B cell (primary cell): Measurements from ENCODE around the gene MAPK4. TPM values are rescaled to one million over a fixed set of nuclear protein-coding genes. Genes with fewer than 3 reads are reported as not detected.

Experiments used
- ATAC-seq: fragments of 200-7000 bp; cut with Tn5 transposase; one replicate; pipeline ENCODE4 v1.10.0; 2021; ENCODE audit warnings: low read depth, mild to moderate bottlenecking, moderate number of reproducible peaks, moderate library complexity
- CTCF ChIA-PET: fragments of 350-600 bp; sonication (Branson Sonifier 250); formaldehyde crosslinking; loops from one replicate; lab custom pipeline; 2021; ENCODE audit warnings: antibody characterized with exemption, inconsistent platforms; lab: Charles Lee
- POLR2A ChIA-PET: fragments of 350-600 bp; sonication (Branson Sonifier 250); formaldehyde crosslinking; loops from one replicate; lab custom pipeline; 2021; ENCODE audit warnings: antibody characterized with exemption; lab: Charles Lee
- DNase-seq: peaks from one replicate; pipeline ENCODE4 v3.0.0; 2013
- H2AFZ ChIP-seq: 2 replicates; pipeline ENCODE4 v1.6.1; 2012; ENCODE audit warnings: mild to moderate bottlenecking, low read depth, low read length; ENCODE audit not compliant: insufficient read depth, poor library complexity, severe bottlenecking
- H3K27ac ChIP-seq, 2 donors: 1 replicate in 1 of 2; 2 replicates in 1 of 2; pipeline ENCODE4 v1.5.1; 2012 to 2013; ENCODE audit warnings: low read length in 2 of 2, mild to moderate bottlenecking in 2 of 2, moderate library complexity in 1 of 2
- H3K27me3 ChIP-seq, 4 experiments: fragments of 200-600 bp in 1 of 4; sonication (generic) in 1 of 4; replicated peaks in 1 of 4; 1 replicate in 2 of 4; 2 replicates in 2 of 4; pipeline versions ENCODE4 v1.6.1 to v1.7.0; 2013 to 2016; ENCODE audit warnings: low read length in 3 of 4, mild to moderate bottlenecking in 2 of 4, mixed read lengths in 1 of 4, moderate library complexity in 1 of 4; ENCODE audit not compliant: insufficient read depth in 4 of 4, control insufficient read depth in 3 of 4; ENCODE audit errors: control extremely low read depth in 1 of 4
- H3K36me3 ChIP-seq, 2 experiments: replicated peaks in 1 of 2; 1 replicate in 1 of 2; 2 replicates in 1 of 2; pipeline versions ENCODE4 v1.6.1 to v1.7.1; 2013; ENCODE audit warnings: low read length in 1 of 2; ENCODE audit not compliant: insufficient read depth in 2 of 2, control insufficient read depth in 1 of 2; ENCODE audit errors: control extremely low read depth in 1 of 2, extremely low read depth in 1 of 2
- H3K4me1 ChIP-seq, 2 donors: fragments of 200-600 bp in 1 of 2; sonication (generic) in 1 of 2; 1 replicate in 1 of 2; 2 replicates in 1 of 2; pipeline versions ENCODE4 v1.5.1 to v1.6.1; 2013 to 2017; ENCODE audit warnings: low read length in 2 of 2; ENCODE audit not compliant: control insufficient read depth in 2 of 2, insufficient read depth in 2 of 2
- H3K4me2 ChIP-seq: replicated peaks from 2 replicates; pipeline ENCODE3; 2012; ENCODE audit warnings: mild to moderate bottlenecking, low read depth, low read length; ENCODE audit not compliant: poor library complexity, severe bottlenecking
- H3K4me3 ChIP-seq, 5 experiments: fragments of 200-600 bp in 1 of 5; sonication (generic) in 1 of 5; 1 replicate in 3 of 5; 2 replicates in 2 of 5; pipeline versions ENCODE4 v1.5.1 to v1.7.0; 2011 to 2016; ENCODE audit warnings: low read length in 4 of 5, mild to moderate bottlenecking in 4 of 5, low read depth in 2 of 5, control low read depth in 1 of 5, moderate library complexity in 1 of 5; ENCODE audit not compliant: insufficient read depth in 1 of 5; ENCODE audit errors: control extremely low read depth in 1 of 5, extremely low read depth in 1 of 5
- H3K79me2 ChIP-seq: fragments of 200-600 bp; sonication (generic); one replicate; pipeline ENCODE4 v1.6.0; 2016; ENCODE audit warnings: low read length; ENCODE audit not compliant: control insufficient read depth, insufficient read depth
- H3K9ac ChIP-seq: fragments of 200-600 bp; sonication (generic); 2 replicates; pipeline ENCODE4 v1.6.1; 2017; ENCODE audit warnings: mild to moderate bottlenecking, low read length, moderate library complexity
- H3K9me3 ChIP-seq, 3 donors: one replicate each; pipeline versions ENCODE4 v1.6.1 to v1.7.1; 2013; ENCODE audit warnings: low read length in 2 of 3; ENCODE audit not compliant: control insufficient read depth in 2 of 3, insufficient read depth in 1 of 3; ENCODE audit errors: control extremely low read depth in 1 of 3
- H4K20me1 ChIP-seq: 2 replicates; pipeline ENCODE4 v1.6.0; 2012; ENCODE audit warnings: mild to moderate bottlenecking, low read length; ENCODE audit not compliant: insufficient read depth, control insufficient read depth, poor library complexity, severe bottlenecking
- H3K27ac Mint-ChIP-seq: one replicate; pipeline ENCODE4 v1.8.0; 2021; ENCODE audit warnings: mixed read lengths
- H3K27me3 Mint-ChIP-seq: one replicate; pipeline ENCODE4 v1.8.0; 2021; ENCODE audit warnings: mixed read lengths
- H3K4me1 Mint-ChIP-seq: one replicate; pipeline ENCODE4 v1.8.0; 2021; ENCODE audit warnings: mixed read lengths
- H3K4me3 Mint-ChIP-seq: one replicate; pipeline ENCODE4 v1.8.0; 2021; ENCODE audit warnings: mixed read lengths
- H3K9me3 Mint-ChIP-seq: one replicate; pipeline ENCODE4 v1.8.0; 2022; ENCODE audit warnings: mixed read lengths; ENCODE audit not compliant: insufficient read depth
- EZH2 ChIP-seq: IDR thresholded peaks from 2 replicates; pipeline ENCODE4 v1.6.1; 2012; ENCODE audit warnings: borderline replicate concordance, low read depth, mild to moderate bottlenecking, moderate library complexity, low read length; ENCODE audit not compliant: insufficient read depth, poor library complexity, severe bottlenecking
- WGBS: methylation state at CpG from one replicate; pipeline ENCODE4 v1.1.5; 2013; ENCODE audit warnings: missing lambda C conversion rate; ENCODE audit not compliant: insufficient coverage; 5-methylcytosine and 5-hydroxymethylcytosine counted together
- intact Hi-C: fragments of 100-400 bp; cut with micrococcal nuclease; formaldehyde crosslinking; loops from one replicate; pipeline ENCODE4 v1.10.0; 2022
- polyA plus RNA-seq: library from polyadenylated mRNA; depleted of rRNA; stranded (reverse); fragments of >200 nt; gene quantifications from 2 replicates; pipeline ENCODE4 v1.2.3, GENCODE V29; 2012
- total RNA-seq, 2 donors: library from RNA; stranded (reverse); fragments of 120-200 nt in 1 of 2; gene quantifications; 1 replicate in 1 of 2; 2 replicates in 1 of 2; pipeline versions ENCODE4 v1.2.3 to v1.2.4, GENCODE V29; 2013 to 2022
- TF ChIP-seq, protein P1 (sequence below): fragments of 200-600 bp; IDR thresholded peaks from one replicate; pipeline ENCODE4 v1.8.0; 2022; ENCODE audit warnings: antibody characterized with exemption, mild to moderate bottlenecking

MAPK4 gene
- total and polyA plus RNA-seq, 2 donors (not counting 1 experiment from before 2014, with no cell fraction given) = not detected

DNA sequence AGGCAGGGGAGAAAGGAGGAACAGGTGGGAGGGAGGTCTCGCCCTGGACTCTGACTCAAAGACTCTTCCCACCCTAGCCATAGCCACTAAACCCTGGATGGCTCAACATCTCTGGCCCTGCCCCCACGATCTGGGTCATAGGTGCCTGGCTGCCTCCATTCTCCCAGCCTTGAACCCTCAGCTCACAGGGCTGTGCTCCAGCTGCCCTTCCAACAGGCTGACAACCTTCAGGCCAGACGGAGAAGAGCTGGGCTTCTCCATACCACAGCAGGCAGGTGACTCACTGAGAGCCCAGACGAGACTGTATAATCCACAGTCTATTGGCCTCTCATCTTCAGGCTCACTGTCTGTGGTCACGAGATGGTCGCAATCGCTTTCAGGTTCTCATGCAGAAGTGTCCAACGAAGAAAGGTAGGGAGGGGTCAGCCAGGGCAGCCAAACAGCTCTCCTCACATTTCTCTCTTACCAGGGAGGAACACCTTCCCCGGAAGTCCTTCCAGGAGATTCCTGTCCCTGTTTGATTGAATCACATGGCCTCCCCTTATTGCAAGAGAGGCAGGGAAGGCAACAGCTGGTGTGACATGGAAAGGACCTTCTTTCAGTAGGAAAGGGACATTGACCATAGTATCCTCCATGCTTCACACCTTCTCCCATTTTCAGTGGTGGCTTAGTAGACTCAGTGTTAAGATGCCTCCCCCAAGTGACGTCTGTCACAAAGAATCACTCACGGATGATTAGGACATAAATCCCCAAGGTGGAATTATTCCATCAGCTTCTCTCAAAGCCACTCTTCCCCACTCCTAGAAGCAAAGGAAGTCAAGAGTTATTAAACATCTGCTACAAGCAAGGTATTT is 159.8 kb downstream of the MAPK4 start:
- Mint-ChIP-seq H3K27me3 (peaks cover 15% of the 10 kb centered on the region), H3K4me1 (no peaks in the 10 kb centered on the region), H3K27ac (no peak overlapping the region), H3K4me3 (no peak overlapping the region), H3K9me3 (peaks cover 3% of the 10 kb centered on the region)
- no peak overlapping the region for H3K4me3 ChIP-seq
- ATAC-seq (no peak), DNase-seq (no peak)
- peaks cover 0 to 2% (median 0%) of the 10 kb centered on the region in 4 experiments for H3K27me3 ChIP-seq
- H4K20me1 ChIP-seq = no peaks in the 10 kb centered on the region
- H2AFZ ChIP-seq = no peak overlapping the region
- WGBS = 89% methylated on average over 9 of the region's 11 CpGs
- no peaks in the 10 kb centered on the region for H3K36me3 ChIP-seq
- H3K9me3 ChIP-seq = peaks cover 0 to 12% (median 0%) of the 10 kb centered on the region in 3 donors
- TF ChIP-seq, protein P1, sequence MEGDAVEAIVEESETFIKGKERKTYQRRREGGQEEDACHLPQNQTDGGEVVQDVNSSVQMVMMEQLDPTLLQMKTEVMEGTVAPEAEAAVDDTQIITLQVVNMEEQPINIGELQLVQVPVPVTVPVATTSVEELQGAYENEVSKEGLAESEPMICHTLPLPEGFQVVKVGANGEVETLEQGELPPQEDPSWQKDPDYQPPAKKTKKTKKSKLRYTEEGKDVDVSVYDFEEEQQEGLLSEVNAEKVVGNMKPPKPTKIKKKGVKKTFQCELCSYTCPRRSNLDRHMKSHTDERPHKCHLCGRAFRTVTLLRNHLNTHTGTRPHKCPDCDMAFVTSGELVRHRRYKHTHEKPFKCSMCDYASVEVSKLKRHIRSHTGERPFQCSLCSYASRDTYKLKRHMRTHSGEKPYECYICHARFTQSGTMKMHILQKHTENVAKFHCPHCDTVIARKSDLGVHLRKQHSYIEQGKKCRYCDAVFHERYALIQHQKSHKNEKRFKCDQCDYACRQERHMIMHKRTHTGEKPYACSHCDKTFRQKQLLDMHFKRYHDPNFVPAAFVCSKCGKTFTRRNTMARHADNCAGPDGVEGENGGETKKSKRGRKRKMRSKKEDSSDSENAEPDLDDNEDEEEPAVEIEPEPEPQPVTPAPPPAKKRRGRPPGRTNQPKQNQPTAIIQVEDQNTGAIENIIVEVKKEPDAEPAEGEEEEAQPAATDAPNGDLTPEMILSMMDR = no peak
- TF ChIP-seq EZH2 = no peak
- H3K27ac ChIP-seq = no peak overlapping the region
- no peak overlapping the region for H3K4me2 ChIP-seq
- no peaks in the 10 kb centered on the region for H3K79me2 ChIP-seq
- ChIA-PET CTCF (interaction anchor here (0.8 kb wide), 1 partner anchor 8 kb away, joined by 3 read pairs; no protein-coding TSS in a partner anchor), POLR2A (no interaction called here)
- no peaks in the 10 kb centered on the region for H3K4me1 ChIP-seq
- intact Hi-C loops = no loop called here
- no peak overlapping the region for H3K9ac ChIP-seq

DNA sequence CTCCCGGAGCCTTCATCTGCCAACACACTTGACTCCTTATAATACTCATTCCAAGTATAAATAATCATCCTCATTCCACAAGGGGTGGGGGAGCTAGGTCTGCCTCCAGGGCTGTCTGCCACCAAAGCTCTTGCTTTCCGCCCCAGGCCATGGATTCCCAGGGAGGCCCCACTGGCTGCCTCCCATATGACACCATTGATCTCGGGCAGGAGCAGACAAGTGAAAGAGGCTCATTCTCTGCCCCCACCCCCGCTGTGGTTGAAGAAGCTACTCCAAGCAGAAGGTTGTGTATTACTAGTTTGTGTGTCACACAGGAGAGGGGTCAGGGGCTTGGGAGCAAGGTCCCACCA is 160.4 kb downstream of the MAPK4 start:
- no peak overlapping the region for H3K4me3 Mint-ChIP-seq
- no peak overlapping the region for H3K4me2 ChIP-seq
- H3K4me1 ChIP-seq = no peaks in the 10 kb centered on the region
- WGBS = 80% methylated on average over 2 of the region's 4 CpGs
- CTCF ChIA-PET = interaction anchor here (0.8 kb wide), 1 partner anchor 9 kb away, joined by 3 read pairs; no protein-coding TSS in a partner anchor
- H3K27me3 ChIP-seq = peaks cover 0 to 2% (median 0%) of the 10 kb centered on the region in 4 experiments
- H3K27ac ChIP-seq = no peak overlapping the region
- intact Hi-C loops = no loop called here
- no peaks in the 10 kb centered on the region for H3K4me1 Mint-ChIP-seq
- DNase-seq (no peak), ATAC-seq (no peak)
- H3K4me3 ChIP-seq = no peak overlapping the region
- H3K27ac Mint-ChIP-seq = no peak overlapping the region
- H3K9me3 ChIP-seq = peaks cover 0 to 12% (median 0%) of the 10 kb centered on the region in 3 donors
- peaks cover 3% of the 10 kb centered on the region for H3K9me3 Mint-ChIP-seq
- H3K79me2 ChIP-seq = no peaks in the 10 kb centered on the region
- H3K27me3 Mint-ChIP-seq = peaks cover 15% of the 10 kb centered on the region
- no peaks in the 10 kb centered on the region for H3K36me3 ChIP-seq
- H2AFZ ChIP-seq = no peak overlapping the region
- H4K20me1 ChIP-seq = no peaks in the 10 kb centered on the region
- H3K9ac ChIP-seq = no peak overlapping the region
- POLR2A ChIA-PET = no interaction called here
- TF ChIP-seq EZH2 = no peak
- TF ChIP-seq, protein P1 = no peak
